Measurements from ENCODE around the gene PTGER3.

Gene PTGER3

GRCh38 chr1:71053758-71054157 lies 6.1 kb upstream of the PTGER3 start:
- no peak overlapping the region for H3K27ac ChIP-seq (ENCODE audit: low read depth, low read length)
- H3K4me1 ChIP-seq (ENCODE audit: control insufficient read depth in 5 of 5, insufficient read depth in 5 of 5, low read length in 5 of 5), result peaks cover 0 to 3% (median 0%) of the 10 kb centered on the region in 5 donors
- no peaks in the 10 kb centered on the region for H3K9me3 ChIP-seq (ENCODE audit: control insufficient read depth in 5 of 5, low read length in 5 of 5)
- no peak overlapping the region for H3K9ac ChIP-seq (ENCODE audit: low read length in 5 of 5)
- H3K27me3 ChIP-seq (ENCODE audit: control insufficient read depth in 5 of 5, insufficient read depth in 4 of 5, low read length in 5 of 5), result no peaks in the 10 kb centered on the region
- H3K4me3 ChIP-seq (ENCODE audit: low read depth in 1 of 5, low read length in 5 of 5), result no peak overlapping the region
- peaks cover 5 to 23% (median 11%) of the 10 kb centered on the region in 5 donors for H3K36me3 ChIP-seq (ENCODE audit: control insufficient read depth in 5 of 5, insufficient read depth in 5 of 5, low read length in 5 of 5)

DNA sequence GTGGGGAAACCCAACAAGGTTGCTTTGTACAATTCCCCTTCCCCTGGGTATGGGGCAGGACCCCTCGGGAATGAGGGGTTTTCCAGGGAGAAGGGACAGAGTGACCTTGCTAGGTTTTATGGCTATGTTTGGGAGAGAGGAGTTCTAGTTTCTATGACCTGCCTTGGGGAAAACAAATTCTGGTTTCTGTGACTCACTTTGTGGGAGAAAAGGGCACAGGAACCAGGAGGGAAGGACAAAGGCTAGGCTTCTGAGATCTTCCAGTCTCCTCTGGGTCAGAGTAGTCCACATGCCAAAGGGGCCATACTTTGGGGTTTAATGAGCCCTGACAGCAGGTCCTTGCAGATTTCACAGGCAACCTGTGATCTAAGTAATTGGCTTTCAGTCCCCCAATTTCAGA lies 5.5 kb upstream of the PTGER3 start:
- Histone ChIP-seq H3K27ac (ENCODE audit: low read depth, low read length) (no peak overlapping the region), H3K9me3 (ENCODE audit: control insufficient read depth in 5 of 5, low read length in 5 of 5) (no peaks in the 10 kb centered on the region), H3K36me3 (ENCODE audit: control insufficient read depth in 5 of 5, insufficient read depth in 5 of 5, low read length in 5 of 5) (peaks cover 2 to 20% (median 7%) of the 10 kb centered on the region in 5 donors), H3K27me3 (ENCODE audit: control insufficient read depth in 5 of 5, insufficient read depth in 4 of 5, low read length in 5 of 5) (peaks cover 0 to under 1% (median 0%) of the 10 kb centered on the region in 5 donors), H3K4me1 (ENCODE audit: control insufficient read depth in 5 of 5, insufficient read depth in 5 of 5, low read length in 5 of 5) (peaks cover 0 to 9% (median 3%) of the 10 kb centered on the region in 5 donors), H3K4me3 (ENCODE audit: low read depth in 1 of 5, low read length in 5 of 5) (no peak overlapping the region), H3K9ac (ENCODE audit: low read length in 5 of 5) (no peak overlapping the region)

DNA sequence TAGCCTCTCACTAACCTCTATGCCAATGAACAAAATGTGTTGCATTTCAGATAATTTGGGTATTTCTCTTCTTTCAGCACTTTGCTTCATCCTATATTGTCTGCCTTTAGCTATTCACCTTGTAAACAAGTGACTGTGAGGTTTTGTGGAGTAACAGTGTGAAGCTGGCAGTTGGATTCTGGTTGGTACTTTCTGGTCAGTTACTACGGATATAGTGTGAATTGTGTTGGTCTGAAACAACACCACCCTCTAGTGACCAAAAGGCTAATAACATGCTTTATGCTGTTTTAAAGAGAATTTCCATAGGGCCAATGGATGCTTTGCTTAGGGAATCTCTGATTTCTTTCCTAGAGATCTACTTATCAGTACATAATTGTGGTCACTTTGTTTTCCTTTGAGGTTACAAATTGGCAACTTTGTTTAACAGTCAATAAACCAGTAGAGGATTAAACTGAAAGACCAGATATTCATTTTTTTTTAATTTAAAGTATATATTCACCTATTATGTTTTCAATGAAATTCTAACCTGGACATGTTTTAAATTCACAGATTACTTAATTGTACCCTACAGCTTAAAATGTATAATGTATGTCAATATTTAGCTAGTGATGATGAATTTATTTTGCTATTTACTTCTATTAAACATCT lies 2.5 kb upstream of the PTGER3 start:
- Histone ChIP-seq H3K36me3 (ENCODE audit: control insufficient read depth in 5 of 5, insufficient read depth in 5 of 5, low read length in 5 of 5) (no peaks in the 10 kb centered on the region), H3K4me3 (ENCODE audit: low read depth in 1 of 5, low read length in 5 of 5) (no peak overlapping the region), H3K27me3 (ENCODE audit: control insufficient read depth in 5 of 5, insufficient read depth in 4 of 5, low read length in 5 of 5) (peaks cover 0 to 17% (median 7%) of the 10 kb centered on the region in 5 donors), H3K9me3 (ENCODE audit: control insufficient read depth in 5 of 5, low read length in 5 of 5) (no peaks in the 10 kb centered on the region), H3K9ac (ENCODE audit: low read length in 5 of 5) (no peak overlapping the region), H3K27ac (ENCODE audit: low read depth, low read length) (no peak overlapping the region), H3K4me1 (ENCODE audit: control insufficient read depth in 5 of 5, insufficient read depth in 5 of 5, low read length in 5 of 5) (peaks cover 0 to 27% (median 23%) of the 10 kb centered on the region in 5 donors)

GRCh38 chr1:71046891-71047634 lies 553 bp downstream of the PTGER3 start:
- peaks cover 0 to 17% (median 7%) of the 10 kb centered on the region in 5 donors for H3K27me3 ChIP-seq (ENCODE audit: control insufficient read depth in 5 of 5, insufficient read depth in 4 of 5, low read length in 5 of 5)
- H3K27ac ChIP-seq (ENCODE audit: low read depth, low read length), result peak overlapping the region; percentile 71
- no peaks in the 10 kb centered on the region for H3K9me3 ChIP-seq (ENCODE audit: control insufficient read depth in 5 of 5, low read length in 5 of 5)
- peaks cover 0 to 34% (median 28%) of the 10 kb centered on the region in 5 donors for H3K4me1 ChIP-seq (ENCODE audit: control insufficient read depth in 5 of 5, insufficient read depth in 5 of 5, low read length in 5 of 5)
- H3K36me3 ChIP-seq (ENCODE audit: control insufficient read depth in 5 of 5, insufficient read depth in 5 of 5, low read length in 5 of 5), result no peaks in the 10 kb centered on the region
- peak overlapping the region; percentile 80 to 99 (median 88) for H3K4me3 ChIP-seq (ENCODE audit: low read depth in 1 of 5, low read length in 5 of 5)
- H3K9ac ChIP-seq (ENCODE audit: low read length in 5 of 5), result peak overlapping the region; percentile 26 to 82 (median 76)

DNA sequence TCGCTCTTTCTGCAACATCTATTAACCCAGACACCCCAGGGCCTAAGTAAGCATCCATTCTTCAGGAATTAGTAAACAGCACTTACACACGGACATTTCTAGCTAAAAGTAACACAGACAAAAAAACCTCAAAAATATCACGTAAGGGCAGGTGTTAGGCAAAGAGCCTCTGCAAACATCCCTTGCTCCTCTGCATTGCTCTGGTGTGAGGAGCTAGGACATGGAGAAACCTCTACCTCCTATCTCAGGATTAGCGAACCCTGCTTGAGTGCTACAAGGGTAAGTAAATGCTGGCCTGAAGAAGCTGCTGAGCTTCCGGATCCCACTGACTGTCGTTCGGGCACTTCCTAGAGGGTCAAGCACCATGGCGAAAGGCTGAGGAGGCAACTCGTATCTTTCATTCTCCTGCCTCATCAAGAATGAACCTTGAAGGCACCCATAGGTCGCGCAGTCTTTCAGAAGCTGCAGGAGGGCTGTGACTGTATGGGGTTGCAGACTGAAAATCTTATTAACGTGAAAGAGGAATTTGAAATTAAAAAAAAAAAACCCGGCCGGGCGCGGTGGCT lies 2.1 kb downstream of the PTGER3 start:
- no peaks in the 10 kb centered on the region for H3K36me3 ChIP-seq (ENCODE audit: control insufficient read depth in 5 of 5, insufficient read depth in 5 of 5, low read length in 5 of 5)
- peaks cover 0 to 45% (median 39%) of the 10 kb centered on the region in 5 donors for H3K4me1 ChIP-seq (ENCODE audit: control insufficient read depth in 5 of 5, insufficient read depth in 5 of 5, low read length in 5 of 5)
- peak overlapping the region in 2 of 5 donors; percentile 2 to 73 for H3K9ac ChIP-seq (ENCODE audit: low read length in 5 of 5)
- H3K27me3 ChIP-seq (ENCODE audit: control insufficient read depth in 5 of 5, insufficient read depth in 4 of 5, low read length in 5 of 5), result peaks cover 0 to 17% (median 7%) of the 10 kb centered on the region in 5 donors
- peak overlapping the region; percentile 71 for H3K27ac ChIP-seq (ENCODE audit: low read depth, low read length)
- peak overlapping the region; percentile 61 to 99 (median 81) for H3K4me3 ChIP-seq (ENCODE audit: low read depth in 1 of 5, low read length in 5 of 5)
- H3K9me3 ChIP-seq (ENCODE audit: control insufficient read depth in 5 of 5, low read length in 5 of 5), result no peaks in the 10 kb centered on the region

GRCh38 chr1:71044833-71045232 lies 2.8 kb downstream of the PTGER3 start:
- H3K27ac ChIP-seq (ENCODE audit: low read depth, low read length), result peak overlapping the region; percentile 71

DNA sequence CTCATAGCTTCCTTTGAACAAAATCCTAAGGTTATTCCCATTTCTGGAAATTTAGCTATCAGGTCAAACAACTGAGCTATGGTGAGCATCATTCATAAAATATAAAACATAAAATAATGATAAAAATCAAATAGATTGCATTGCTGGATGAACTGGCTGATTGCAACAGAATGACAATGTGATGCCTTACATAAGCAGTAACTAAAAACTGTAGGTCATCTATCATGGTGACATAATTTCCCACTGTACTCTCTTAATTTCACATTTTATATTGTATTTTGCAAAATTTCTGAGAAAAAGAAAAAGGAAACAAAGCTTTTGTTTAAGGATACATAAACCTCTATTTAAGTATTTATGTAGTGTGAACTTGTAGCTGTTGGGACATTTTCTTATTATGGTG lies 4.6 kb downstream of the PTGER3 start:
- peak overlapping the region; percentile 61 for H3K27ac ChIP-seq (ENCODE audit: low read depth, low read length)

More at GRCh38 chr1:71044833-71045232, 2.8 kb downstream of the PTGER3 start:
- Histone ChIP-seq H3K36me3 (ENCODE audit: control insufficient read depth in 5 of 5, insufficient read depth in 5 of 5, low read length in 5 of 5) (no peaks in the 10 kb centered on the region), H3K27me3 (ENCODE audit: control insufficient read depth in 5 of 5, insufficient read depth in 4 of 5, low read length in 5 of 5) (peaks cover 0 to 17% (median 7%) of the 10 kb centered on the region in 5 donors), H3K4me3 (ENCODE audit: low read depth in 1 of 5, low read length in 5 of 5) (peak overlapping the region; percentile 61 to 99 (median 81)), H3K4me1 (ENCODE audit: control insufficient read depth in 5 of 5, insufficient read depth in 5 of 5, low read length in 5 of 5) (peaks cover 0 to 50% (median 39%) of the 10 kb centered on the region in 5 donors), H3K9me3 (ENCODE audit: control insufficient read depth in 5 of 5, low read length in 5 of 5) (no peaks in the 10 kb centered on the region), H3K9ac (ENCODE audit: low read length in 5 of 5) (peak overlapping the region in 2 of 5 donors; percentile 57 to 73)

DNA sequence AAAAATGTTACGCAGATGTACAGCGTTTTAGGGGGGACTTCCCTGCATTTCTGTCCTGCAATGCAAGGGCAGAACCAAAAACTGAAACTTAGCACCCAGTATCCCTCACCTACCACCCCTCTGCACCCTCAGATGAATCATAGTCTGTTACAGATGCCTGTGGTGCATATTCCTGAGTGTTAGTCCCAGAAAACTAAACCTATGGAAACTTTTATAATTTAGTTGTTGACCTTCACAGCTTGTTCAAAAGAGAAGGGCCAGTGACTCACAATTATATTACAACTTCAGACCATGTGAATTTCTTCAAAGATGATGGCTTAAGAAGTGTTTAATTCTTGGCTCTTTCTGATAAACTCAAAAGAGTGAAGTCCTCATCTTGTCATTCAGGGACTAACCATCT lies 5.8 kb downstream of the PTGER3 start:
- H3K4me1 ChIP-seq (ENCODE audit: control insufficient read depth in 5 of 5, insufficient read depth in 5 of 5, low read length in 5 of 5), result peaks cover 0 to 45% (median 23%) of the 10 kb centered on the region in 5 donors
- H3K27ac ChIP-seq (ENCODE audit: low read depth, low read length), result peak overlapping the region; percentile 61
- H3K9me3 ChIP-seq (ENCODE audit: control insufficient read depth in 5 of 5, low read length in 5 of 5), result no peaks in the 10 kb centered on the region

More for the DNA sequence above, 4.6 kb downstream of the PTGER3 start:
- peaks cover 0 to 17% (median 7%) of the 10 kb centered on the region in 5 donors for H3K27me3 ChIP-seq (ENCODE audit: control insufficient read depth in 5 of 5, insufficient read depth in 4 of 5, low read length in 5 of 5)
- no peaks in the 10 kb centered on the region for H3K9me3 ChIP-seq (ENCODE audit: control insufficient read depth in 5 of 5, low read length in 5 of 5)
- peak overlapping the region in 3 of 5 donors; percentile 12 to 50 (median 22) for H3K4me3 ChIP-seq (ENCODE audit: low read depth in 1 of 5, low read length in 5 of 5)
- H3K9ac ChIP-seq (ENCODE audit: low read length in 5 of 5), result peak overlapping the region in 1 of 5 donors; percentile 64
- peaks cover 0 to 47% (median 35%) of the 10 kb centered on the region in 5 donors for H3K4me1 ChIP-seq (ENCODE audit: control insufficient read depth in 5 of 5, insufficient read depth in 5 of 5, low read length in 5 of 5)
- H3K36me3 ChIP-seq (ENCODE audit: control insufficient read depth in 5 of 5, insufficient read depth in 5 of 5, low read length in 5 of 5), result peaks cover 0 to 5% (median 0%) of the 10 kb centered on the region in 5 donors

DNA sequence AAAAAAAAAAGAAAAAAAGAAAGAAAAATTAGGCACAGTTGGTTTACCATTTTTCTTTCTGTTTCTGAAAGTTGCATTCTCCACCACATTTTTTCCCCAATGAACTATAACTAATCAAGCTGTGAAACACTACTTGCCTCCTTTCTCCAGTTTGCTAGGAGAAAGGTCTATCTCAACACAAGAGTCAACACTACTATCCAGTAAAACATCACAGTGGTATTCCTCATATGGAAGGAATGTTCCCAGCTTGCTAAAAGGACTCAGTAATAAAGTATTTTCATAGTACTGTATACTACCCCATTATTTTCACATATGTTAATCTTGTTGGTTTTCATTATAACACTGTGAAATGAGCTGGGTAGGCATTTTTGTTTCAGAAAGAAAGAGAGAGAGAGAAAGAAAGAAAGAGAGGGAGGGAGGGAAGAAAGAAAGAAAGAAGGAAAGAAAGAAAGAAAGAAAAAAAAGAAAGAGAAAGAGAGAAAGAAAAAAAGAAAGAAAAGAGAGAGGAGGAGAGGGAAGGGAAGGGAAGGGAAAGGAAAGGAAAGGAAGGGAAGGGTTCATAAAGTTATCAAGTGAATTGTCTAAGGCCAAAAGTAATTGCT lies 7.9 kb downstream of the PTGER3 start:
- no peaks in the 10 kb centered on the region for H3K27me3 ChIP-seq (ENCODE audit: control insufficient read depth in 5 of 5, insufficient read depth in 4 of 5, low read length in 5 of 5)
- H3K9me3 ChIP-seq (ENCODE audit: control insufficient read depth in 5 of 5, low read length in 5 of 5), result no peaks in the 10 kb centered on the region
- H3K27ac ChIP-seq (ENCODE audit: low read depth, low read length), result peak overlapping the region; percentile 61

More for the DNA sequence above, 5.8 kb downstream of the PTGER3 start:
- peak overlapping the region in 1 of 5 donors; percentile 1 for H3K9ac ChIP-seq (ENCODE audit: low read length in 5 of 5)
- peaks cover 0 to 11% (median 3%) of the 10 kb centered on the region in 5 donors for H3K27me3 ChIP-seq (ENCODE audit: control insufficient read depth in 5 of 5, insufficient read depth in 4 of 5, low read length in 5 of 5)
- peak overlapping the region in 1 of 5 donors; percentile 9 for H3K4me3 ChIP-seq (ENCODE audit: low read depth in 1 of 5, low read length in 5 of 5)
- peaks cover 0 to 8% (median 4%) of the 10 kb centered on the region in 5 donors for H3K36me3 ChIP-seq (ENCODE audit: control insufficient read depth in 5 of 5, insufficient read depth in 5 of 5, low read length in 5 of 5)

More for the DNA sequence above, 7.9 kb downstream of the PTGER3 start:
- H3K9ac ChIP-seq (ENCODE audit: low read length in 5 of 5), result no peak overlapping the region
- no peak overlapping the region for H3K4me3 ChIP-seq (ENCODE audit: low read depth in 1 of 5, low read length in 5 of 5)
- H3K4me1 ChIP-seq (ENCODE audit: control insufficient read depth in 5 of 5, insufficient read depth in 5 of 5, low read length in 5 of 5), result peaks cover 0 to 40% (median 12%) of the 10 kb centered on the region in 5 donors
- peaks cover 0 to 8% (median 4%) of the 10 kb centered on the region in 5 donors for H3K36me3 ChIP-seq (ENCODE audit: control insufficient read depth in 5 of 5, insufficient read depth in 5 of 5, low read length in 5 of 5)

All from subcutaneous abdominal adipose tissue (tissue), 5 donors.